ENCODE measurements around the gene TENT5C.

DNA sequence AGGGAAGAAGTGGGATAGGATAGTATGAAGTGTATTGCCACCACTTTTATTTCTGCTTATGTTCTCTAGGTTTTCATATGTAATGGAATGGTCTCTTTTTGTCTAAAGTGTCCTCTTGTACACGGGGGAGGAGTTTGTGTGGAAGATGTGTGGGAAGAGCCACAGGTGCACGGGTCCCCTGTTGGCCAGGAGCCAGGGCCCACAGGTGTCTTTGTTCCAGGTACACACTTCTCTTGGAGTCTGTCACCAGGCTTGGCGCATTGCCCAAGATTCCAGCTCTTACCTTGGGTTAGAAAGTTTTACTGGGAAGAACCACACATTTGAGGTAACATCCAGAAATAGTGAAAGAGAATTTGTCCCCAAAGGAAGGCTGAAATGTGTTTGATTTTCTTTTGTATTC, 10.5 kb downstream of the TENT5C start:
- TF ChIP-seq POLR2A (IDR thresholded peaks at IDR 0.05), result no peak
- TF ChIP-seq CTCF (IDR thresholded peaks at IDR 0.05), result no peak
- no peak for TF ChIP-seq EP300 (IDR thresholded peaks at IDR 0.05)

Measured in tibial nerve (tissue), 4 donors.